Esophagus squamous epithelium (tissue), 4 donors: ENCODE measurements around the gene CRLF1.

Experiments used
- POLR2A ChIP-seq, 4 donors: fragments of 450-650 bp; IDR thresholded peaks; one replicate each; pipeline ENCODE4 v1.6.1; 2017; ENCODE audit warnings: antibody characterized with exemption in 4 of 4, mild to moderate bottlenecking in 4 of 4, moderate library complexity in 3 of 4
- TF ChIP-seq, protein P1 (sequence below), 6 experiments: fragments of 450-650 bp in 4 of 6; fragments of 200-600 bp in 2 of 6; sonication (generic) in 2 of 6; IDR thresholded peaks; one replicate each; pipeline ENCODE4 v1.5.1; 2016 to 2019; ENCODE audit warnings: antibody characterized with exemption in 6 of 6, mild to moderate bottlenecking in 4 of 6, moderate library complexity in 4 of 6

DNA sequence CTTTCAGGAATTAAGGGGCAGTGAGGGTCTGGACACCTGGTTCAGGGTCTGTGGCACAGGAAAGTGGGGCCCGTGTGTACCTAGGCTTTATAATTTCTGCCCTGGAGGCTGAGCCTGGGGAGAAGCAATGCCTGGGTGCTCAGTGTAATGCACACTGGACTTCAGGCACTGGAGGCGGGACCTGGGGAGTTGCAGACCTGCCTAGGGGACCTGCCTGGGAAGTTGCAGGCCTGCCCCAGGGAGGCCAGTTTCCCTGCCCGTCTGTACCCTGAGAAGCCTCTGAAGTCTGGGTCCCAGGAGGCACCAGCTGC, 3.6 kb upstream of the CRLF1 start:
- TF ChIP-seq, protein P1, sequence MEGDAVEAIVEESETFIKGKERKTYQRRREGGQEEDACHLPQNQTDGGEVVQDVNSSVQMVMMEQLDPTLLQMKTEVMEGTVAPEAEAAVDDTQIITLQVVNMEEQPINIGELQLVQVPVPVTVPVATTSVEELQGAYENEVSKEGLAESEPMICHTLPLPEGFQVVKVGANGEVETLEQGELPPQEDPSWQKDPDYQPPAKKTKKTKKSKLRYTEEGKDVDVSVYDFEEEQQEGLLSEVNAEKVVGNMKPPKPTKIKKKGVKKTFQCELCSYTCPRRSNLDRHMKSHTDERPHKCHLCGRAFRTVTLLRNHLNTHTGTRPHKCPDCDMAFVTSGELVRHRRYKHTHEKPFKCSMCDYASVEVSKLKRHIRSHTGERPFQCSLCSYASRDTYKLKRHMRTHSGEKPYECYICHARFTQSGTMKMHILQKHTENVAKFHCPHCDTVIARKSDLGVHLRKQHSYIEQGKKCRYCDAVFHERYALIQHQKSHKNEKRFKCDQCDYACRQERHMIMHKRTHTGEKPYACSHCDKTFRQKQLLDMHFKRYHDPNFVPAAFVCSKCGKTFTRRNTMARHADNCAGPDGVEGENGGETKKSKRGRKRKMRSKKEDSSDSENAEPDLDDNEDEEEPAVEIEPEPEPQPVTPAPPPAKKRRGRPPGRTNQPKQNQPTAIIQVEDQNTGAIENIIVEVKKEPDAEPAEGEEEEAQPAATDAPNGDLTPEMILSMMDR (IDR thresholded peaks at IDR 0.05): no peak
- TF ChIP-seq POLR2A (IDR thresholded peaks at IDR 0.05): no peak
